ENCODE data around the gene MREG.
A peak's percentile ranks its signal among the peaks of the same experiment; 100 is the strongest.

Gene MREG, protein sequence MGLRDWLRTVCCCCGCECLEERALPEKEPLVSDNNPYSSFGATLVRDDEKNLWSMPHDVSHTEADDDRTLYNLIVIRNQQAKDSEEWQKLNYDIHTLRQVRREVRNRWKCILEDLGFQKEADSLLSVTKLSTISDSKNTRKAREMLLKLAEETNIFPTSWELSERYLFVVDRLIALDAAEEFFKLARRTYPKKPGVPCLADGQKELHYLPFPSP

DNA sequence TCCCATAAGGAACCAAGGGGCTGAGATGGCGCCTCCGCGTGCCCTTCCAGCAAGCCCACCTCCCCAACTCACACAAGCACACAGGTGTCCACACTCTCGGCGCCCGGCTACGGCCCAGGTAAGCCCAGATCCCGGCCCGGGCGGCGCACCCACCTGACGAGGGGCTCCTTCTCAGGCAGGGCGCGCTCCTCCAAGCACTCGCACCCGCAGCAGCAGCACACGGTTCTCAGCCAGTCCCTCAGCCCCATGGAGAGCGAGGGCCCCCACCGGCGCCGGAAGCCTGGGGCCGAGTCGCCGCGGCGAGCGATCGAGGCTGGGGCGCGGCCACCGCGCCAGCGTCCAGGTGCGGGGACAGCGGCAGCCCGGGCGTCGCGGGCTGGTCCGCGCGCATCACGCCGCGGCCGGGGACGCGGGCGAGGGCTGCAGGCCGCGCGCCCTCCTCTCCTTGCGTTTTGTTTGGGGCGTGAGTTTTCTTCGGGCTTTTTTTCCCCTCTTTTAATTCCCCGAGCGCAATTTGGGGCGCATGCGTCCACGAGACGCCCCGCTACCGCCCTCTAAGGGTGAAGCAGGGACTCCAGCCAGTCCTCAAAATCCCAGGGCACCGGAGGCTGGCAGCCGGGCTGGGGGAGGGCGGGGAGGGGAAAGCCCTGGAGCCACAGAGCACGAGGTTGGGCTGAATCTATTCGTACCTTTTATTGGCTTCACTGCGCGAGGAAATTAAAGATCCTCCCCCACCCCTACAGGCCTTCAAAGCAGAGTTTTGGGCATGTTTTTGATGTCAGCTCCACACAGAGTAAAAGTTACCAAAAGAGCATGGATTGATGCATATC, at the start of gene MREG:
TSS of gene MREG (minus strand) at position 472 of the 830 bp plus-strand sequence. CDS start at position 248, 224 bp downstream.
- H3K27ac ChIP-seq, result no peak within 1 kb of the TSS
- DNase-seq, result peak; percentile 66
- peak within 1 kb of the TSS; percentile 68 for H3K4me3 ChIP-seq (ENCODE audit: low read depth, low read length)
- no peaks in the 10 kb centered on the region for H3K36me3 ChIP-seq (replicated peaks)
- H3K27me3 ChIP-seq (replicated peaks), result no peaks in the 10 kb centered on the region
- TF ChIP-seq, protein P1, sequence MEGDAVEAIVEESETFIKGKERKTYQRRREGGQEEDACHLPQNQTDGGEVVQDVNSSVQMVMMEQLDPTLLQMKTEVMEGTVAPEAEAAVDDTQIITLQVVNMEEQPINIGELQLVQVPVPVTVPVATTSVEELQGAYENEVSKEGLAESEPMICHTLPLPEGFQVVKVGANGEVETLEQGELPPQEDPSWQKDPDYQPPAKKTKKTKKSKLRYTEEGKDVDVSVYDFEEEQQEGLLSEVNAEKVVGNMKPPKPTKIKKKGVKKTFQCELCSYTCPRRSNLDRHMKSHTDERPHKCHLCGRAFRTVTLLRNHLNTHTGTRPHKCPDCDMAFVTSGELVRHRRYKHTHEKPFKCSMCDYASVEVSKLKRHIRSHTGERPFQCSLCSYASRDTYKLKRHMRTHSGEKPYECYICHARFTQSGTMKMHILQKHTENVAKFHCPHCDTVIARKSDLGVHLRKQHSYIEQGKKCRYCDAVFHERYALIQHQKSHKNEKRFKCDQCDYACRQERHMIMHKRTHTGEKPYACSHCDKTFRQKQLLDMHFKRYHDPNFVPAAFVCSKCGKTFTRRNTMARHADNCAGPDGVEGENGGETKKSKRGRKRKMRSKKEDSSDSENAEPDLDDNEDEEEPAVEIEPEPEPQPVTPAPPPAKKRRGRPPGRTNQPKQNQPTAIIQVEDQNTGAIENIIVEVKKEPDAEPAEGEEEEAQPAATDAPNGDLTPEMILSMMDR (IDR thresholded peaks at IDR 0.05; ENCODE audit: low read depth, low read length, missing control alignments), result peak; percentile 85
- in situ Hi-C loops (cut with HindIII; ENCODE audit: low pct_ligation_motif_present, low sequenced_read_pairs), result no loop called here

DNA sequence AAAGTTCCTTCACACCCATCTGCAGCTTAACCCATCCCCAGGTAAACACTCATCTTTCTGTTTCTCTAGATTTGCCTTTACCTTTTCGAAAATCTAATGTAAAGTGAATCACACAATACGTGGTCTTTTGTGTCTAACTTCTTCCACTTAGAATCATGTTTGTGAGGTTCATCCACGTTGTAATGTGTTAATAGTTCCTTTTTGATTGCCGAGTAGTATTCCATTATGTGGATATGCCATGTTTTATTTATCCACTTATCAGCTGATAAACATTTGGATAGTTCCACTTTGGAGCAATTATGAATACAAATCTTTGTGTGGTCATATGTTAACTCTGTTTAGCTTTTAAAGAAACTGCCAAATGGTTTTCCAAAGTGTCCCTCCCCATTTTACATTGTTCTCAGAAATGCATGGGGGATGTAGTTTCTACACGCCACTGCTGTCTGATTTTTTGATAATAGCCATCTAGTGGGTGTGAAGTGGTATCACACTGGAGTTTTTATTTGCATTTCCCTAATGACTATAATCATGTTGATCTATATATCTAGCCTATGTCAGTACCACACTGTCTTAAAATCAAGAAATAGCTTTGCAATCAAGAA, 46.0 kb upstream of the MREG start:
- Histone ChIP-seq H3K36me3 (replicated peaks) (no peaks in the 10 kb centered on the region), H3K27ac (no peak overlapping the region), H3K27me3 (replicated peaks) (no peaks in the 10 kb centered on the region), H3K4me3 (ENCODE audit: low read depth, low read length) (no peak overlapping the region)
- in situ Hi-C loops (cut with HindIII; ENCODE audit: low pct_ligation_motif_present, low sequenced_read_pairs), result no loop called here
- TF ChIP-seq, protein P1 (IDR thresholded peaks at IDR 0.05; ENCODE audit: low read depth, low read length, missing control alignments), result peak; percentile 26
- no peak for DNase-seq

DNA sequence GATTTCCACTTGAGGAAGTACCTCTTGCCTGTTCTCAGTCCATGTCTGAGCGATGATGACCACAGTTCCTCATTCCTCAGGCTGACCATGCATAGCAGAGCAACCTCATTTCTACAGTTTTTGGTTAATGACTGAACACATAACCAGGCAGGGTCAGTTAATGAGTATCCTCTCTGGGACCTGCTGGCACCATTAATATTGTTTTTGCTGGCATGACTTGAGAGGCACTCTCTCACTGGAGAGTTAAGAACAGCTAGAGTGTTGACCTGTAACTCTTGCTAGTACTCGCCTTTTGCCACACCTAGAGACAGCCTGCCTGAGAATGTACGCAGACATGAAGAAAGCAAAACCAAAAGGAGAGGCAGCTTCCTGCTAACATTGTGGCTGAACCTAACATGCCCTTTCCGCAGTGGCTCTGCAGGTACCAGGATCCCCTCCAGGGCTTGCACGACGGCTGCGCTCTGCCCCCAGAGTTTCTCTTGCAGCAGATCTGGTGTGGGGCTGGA, 44.4 kb upstream of the MREG start:
- no peaks in the 10 kb centered on the region for H3K27me3 ChIP-seq (replicated peaks)
- TF ChIP-seq, protein P1 (IDR thresholded peaks at IDR 0.05; ENCODE audit: low read depth, low read length, missing control alignments), result no peak
- peak; percentile 51 for DNase-seq
- H3K27ac ChIP-seq, result no peak overlapping the region
- in situ Hi-C loops (cut with HindIII; ENCODE audit: low pct_ligation_motif_present, low sequenced_read_pairs), result no loop called here
- no peaks in the 10 kb centered on the region for H3K36me3 ChIP-seq (replicated peaks)
- H3K4me3 ChIP-seq (ENCODE audit: low read depth, low read length), result no peak overlapping the region

DNA sequence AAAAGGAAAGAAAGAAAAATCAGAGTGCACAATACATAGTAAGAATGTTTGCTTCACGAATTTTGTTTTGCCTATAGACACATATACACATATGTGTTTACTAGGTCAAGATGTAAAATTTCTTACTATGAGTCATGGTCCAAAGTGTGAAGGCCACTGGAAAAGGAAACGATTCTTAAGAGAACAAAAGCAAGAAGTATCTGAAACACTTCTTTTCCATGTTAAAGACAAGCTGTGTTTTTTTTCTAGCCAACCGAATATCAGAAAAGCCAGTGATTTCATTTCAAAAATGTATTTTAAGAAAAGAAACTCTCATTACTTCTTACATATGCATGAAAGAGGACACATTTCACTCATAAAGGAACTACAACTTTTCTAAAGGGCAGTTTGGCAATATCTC, 43.4 kb upstream of the MREG start:
- TF ChIP-seq, protein P1 (IDR thresholded peaks at IDR 0.05; ENCODE audit: low read depth, low read length, missing control alignments), result no peak
- no peak for DNase-seq
- H3K4me3 ChIP-seq (ENCODE audit: low read depth, low read length), result no peak overlapping the region
- H3K27ac ChIP-seq, result no peak overlapping the region
- H3K36me3 ChIP-seq (replicated peaks), result no peaks in the 10 kb centered on the region
- in situ Hi-C loops (cut with HindIII; ENCODE audit: low pct_ligation_motif_present, low sequenced_read_pairs), result no loop called here
- no peaks in the 10 kb centered on the region for H3K27me3 ChIP-seq (replicated peaks)

DNA sequence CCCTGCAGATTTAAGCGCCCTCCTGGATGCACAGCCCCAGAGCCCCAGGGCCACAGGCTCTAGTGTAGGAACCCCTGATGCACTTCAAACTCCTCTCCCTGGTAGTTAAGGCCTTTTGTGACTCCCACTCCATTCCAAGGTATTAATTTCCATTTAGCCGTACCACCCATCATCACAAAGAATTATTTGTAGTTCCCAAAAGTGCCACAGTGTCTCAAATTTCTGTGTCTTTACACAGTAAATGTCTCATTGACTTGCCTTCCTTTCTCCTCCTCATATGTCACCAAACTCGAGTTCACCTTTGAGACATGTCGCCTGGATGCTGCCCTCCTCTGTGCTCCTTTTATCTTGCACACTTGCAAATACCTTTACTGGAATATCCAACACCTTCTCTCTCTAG, 42.3 kb upstream of the MREG start:
- in situ Hi-C loops (cut with HindIII; ENCODE audit: low pct_ligation_motif_present, low sequenced_read_pairs), result no loop called here
- TF ChIP-seq, protein P1 (IDR thresholded peaks at IDR 0.05; ENCODE audit: low read depth, low read length, missing control alignments), result no peak

More for the DNA sequence above, 42.3 kb upstream of the MREG start:
- Histone ChIP-seq H3K27ac (no peak overlapping the region), H3K27me3 (replicated peaks) (no peaks in the 10 kb centered on the region), H3K36me3 (replicated peaks) (no peaks in the 10 kb centered on the region), H3K4me3 (ENCODE audit: low read depth, low read length) (no peak overlapping the region)
- no peak for DNase-seq
